Transverse colon (tissue), 4 donors: ENCODE measurements around the gene KRT8.

ENCODE experiments used
- EP300 ChIP-seq: sonication (generic); formaldehyde crosslinking; IDR thresholded peaks from one replicate; pipeline ENCODE4 v1.6.1; 2017; ENCODE audit warnings: antibody characterized with exemption, low read depth
- POLR2A ChIP-seq: fragments of 450-650 bp; IDR thresholded peaks from one replicate; pipeline ENCODE4 v1.6.1; 2016; ENCODE audit warnings: antibody characterized with exemption, mild to moderate bottlenecking, moderate library complexity
- POLR2AphosphoS5 ChIP-seq, 3 donors: sonication (generic); formaldehyde crosslinking; IDR thresholded peaks; one replicate each; pipeline ENCODE4 v1.6.1; 2016; ENCODE audit warnings: antibody characterized with exemption in 3 of 3
- TF ChIP-seq, protein P1 (sequence below), 5 experiments: fragments of 200-600 bp in 3 of 5; fragments of 450-650 bp in 2 of 5; sonication (generic) in 3 of 5; IDR thresholded peaks; 1 replicate in 2 of 5; 2 replicates in 3 of 5; pipeline ENCODE4 v1.5.1; 2016 to 2017; ENCODE audit warnings: antibody characterized with exemption in 5 of 5, inconsistent platforms in 3 of 5, mild to moderate bottlenecking in 2 of 5, moderate library complexity in 1 of 5

DNA sequence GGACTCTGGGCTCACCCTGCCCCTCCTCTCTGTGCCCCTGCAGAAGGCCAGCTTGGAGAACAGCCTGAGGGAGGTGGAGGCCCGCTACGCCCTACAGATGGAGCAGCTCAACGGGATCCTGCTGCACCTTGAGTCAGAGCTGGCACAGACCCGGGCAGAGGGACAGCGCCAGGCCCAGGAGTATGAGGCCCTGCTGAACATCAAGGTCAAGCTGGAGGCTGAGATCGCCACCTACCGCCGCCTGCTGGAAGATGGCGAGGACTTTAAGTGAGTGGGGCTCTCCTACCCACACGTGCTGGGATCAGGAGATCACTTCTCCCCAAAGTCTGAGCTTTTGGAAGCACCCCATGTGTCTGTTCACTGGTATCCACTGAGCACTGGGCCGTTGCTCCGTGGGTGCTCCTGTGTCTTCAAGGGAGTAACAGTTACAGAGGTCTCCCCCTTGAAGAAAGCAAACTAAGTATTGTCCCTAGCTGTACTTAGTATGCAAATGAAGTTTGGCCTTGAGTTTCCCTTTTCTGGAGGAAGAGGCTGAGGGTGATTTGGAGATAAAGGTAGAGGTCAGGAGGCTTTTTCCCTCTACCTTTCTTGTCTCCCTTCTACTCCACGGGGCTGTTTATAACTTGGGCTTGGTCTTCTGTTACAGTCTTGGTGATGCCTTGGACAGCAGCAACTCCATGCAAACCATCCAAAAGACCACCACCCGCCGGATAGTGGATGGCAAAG is 47.4 kb upstream of the KRT8 start:
- TF ChIP-seq, protein P1, sequence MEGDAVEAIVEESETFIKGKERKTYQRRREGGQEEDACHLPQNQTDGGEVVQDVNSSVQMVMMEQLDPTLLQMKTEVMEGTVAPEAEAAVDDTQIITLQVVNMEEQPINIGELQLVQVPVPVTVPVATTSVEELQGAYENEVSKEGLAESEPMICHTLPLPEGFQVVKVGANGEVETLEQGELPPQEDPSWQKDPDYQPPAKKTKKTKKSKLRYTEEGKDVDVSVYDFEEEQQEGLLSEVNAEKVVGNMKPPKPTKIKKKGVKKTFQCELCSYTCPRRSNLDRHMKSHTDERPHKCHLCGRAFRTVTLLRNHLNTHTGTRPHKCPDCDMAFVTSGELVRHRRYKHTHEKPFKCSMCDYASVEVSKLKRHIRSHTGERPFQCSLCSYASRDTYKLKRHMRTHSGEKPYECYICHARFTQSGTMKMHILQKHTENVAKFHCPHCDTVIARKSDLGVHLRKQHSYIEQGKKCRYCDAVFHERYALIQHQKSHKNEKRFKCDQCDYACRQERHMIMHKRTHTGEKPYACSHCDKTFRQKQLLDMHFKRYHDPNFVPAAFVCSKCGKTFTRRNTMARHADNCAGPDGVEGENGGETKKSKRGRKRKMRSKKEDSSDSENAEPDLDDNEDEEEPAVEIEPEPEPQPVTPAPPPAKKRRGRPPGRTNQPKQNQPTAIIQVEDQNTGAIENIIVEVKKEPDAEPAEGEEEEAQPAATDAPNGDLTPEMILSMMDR (IDR thresholded peaks at IDR 0.05) = peak in 4 of 5 experiments; percentile 25 to 68 (median 40)
- TF ChIP-seq POLR2A = peak; percentile 11
- no peak for TF ChIP-seq EP300
- TF ChIP-seq POLR2AphosphoS5 (IDR thresholded peaks at IDR 0.05) = peak in 1 of 3 donors; percentile 61
